GM21723 (cell line): Measurements from ENCODE around the gene FHOD1.

ENCODE experiments used
- ATAC-seq: cut with Tn5 transposase; IDR thresholded peaks from one replicate; pipeline ENCODE4 v1.9.1; 2021; ENCODE audit warnings: mild to moderate bottlenecking, moderate library complexity; ENCODE audit not compliant: unreplicated experiment

Gene FHOD1

GRCh38 chr16:67179421-67180080 lies 67.7 kb downstream of the FHOD1 start:
- ATAC-seq: no peak
